Measurements from ENCODE around the gene RAP1GAP2.

GRCh38 chr17:2874189-2874686 is 78.0 kb downstream of the RAP1GAP2 start:
- TF ChIP-seq EZH2phosphoT487 (IDR thresholded peaks at IDR 0.05; ENCODE audit: low read length) = no peak
- TF ChIP-seq EZH2 (optimal IDR thresholded peaks at IDR 0.05; ENCODE audit: low read depth, low read length) = no peak

All from MM.1S (cell line).